Endothelial cell of umbilical vein (primary cell): ENCODE data around the gene UCKL1. TPM values are rescaled to one million over a fixed set of nuclear protein-coding genes. Genes with fewer than 3 reads are reported as not detected.

ENCODE experiments used
- BruUV-seq: library from RNA; stranded (reverse); fragments of 400-500 nt; replicated peaks from 2 replicates; lab custom pipeline; 2021; lab: Mats Ljungman, UMichigan
- CTCF ChIA-PET: fragments of 300-600, 350-600 bp; sonication (Branson Sonifier 250); formaldehyde crosslinking; loops from one replicate; lab custom pipeline; 2021; ENCODE audit warnings: antibody characterized with exemption, inconsistent platforms; lab: Charles Lee
- POLR2A ChIA-PET: fragments of 300-600, 350-600 bp; sonication (Branson Sonifier 250); formaldehyde crosslinking; loops from one replicate; lab custom pipeline; 2021; ENCODE audit warnings: antibody characterized with exemption, inconsistent platforms; lab: Charles Lee
- DNase-seq: peaks from one replicate; pipeline ENCODE4 v3.0.0-alpha.2; 2011; ENCODE audit warnings: low read depth, low spot score
- FAIRE-seq: peaks from 2 replicates; lab custom pipeline; 2011; peaks lifted over from hg19 to GRCh38; lab: Jason Lieb, UNC
- H2AFZ ChIP-seq: 2 replicates; pipeline ENCODE4 v1.6.0; 2012; ENCODE audit warnings: low read depth, low read length, control low read depth, inconsistent platforms
- H3K27ac ChIP-seq: 2 replicates; pipeline ENCODE4 v1.5.1; 2011; ENCODE audit warnings: low read depth, mild to moderate bottlenecking, control low read depth, low read length, moderate library complexity; ENCODE audit not compliant: insufficient read depth
- H3K27me3 ChIP-seq, 2 experiments: 2 replicates each; pipeline versions ENCODE4 v1.6.0 to v1.6.1; 2011; ENCODE audit warnings: low read length in 2 of 2, mixed read lengths in 1 of 2; ENCODE audit not compliant: control insufficient read depth in 2 of 2, insufficient read depth in 2 of 2
- H3K36me3 ChIP-seq, 2 experiments: 2 replicates in 1 of 2; 3 replicates in 1 of 2; pipeline ENCODE4 v1.5.1; 2011; ENCODE audit warnings: low read length in 2 of 2, mild to moderate bottlenecking in 1 of 2, moderate library complexity in 1 of 2; ENCODE audit not compliant: control insufficient read depth in 2 of 2, insufficient read depth in 2 of 2; ENCODE audit errors: extremely low read depth in 1 of 2
- H3K4me1 ChIP-seq: 3 replicates; pipeline ENCODE4 v1.5.1; 2011; ENCODE audit warnings: mild to moderate bottlenecking, low read length; ENCODE audit not compliant: control insufficient read depth, insufficient read depth; ENCODE audit errors: extremely low read depth
- H3K4me2 ChIP-seq: 2 replicates; pipeline ENCODE4 v1.6.1; 2011; ENCODE audit warnings: low read length, control low read depth, mixed read lengths; ENCODE audit not compliant: insufficient read depth
- H3K4me3 ChIP-seq, 3 experiments: fragments of 200-600 bp in 1 of 3; sonication (generic), shearing (Covaris generic) in 1 of 3; replicated peaks in 1 of 3; 2 replicates each; pipeline ENCODE4 v1.5.1; 2011 to 2016; ENCODE audit warnings: control low read depth in 3 of 3, low read length in 3 of 3, mild to moderate bottlenecking in 2 of 3, inconsistent platforms in 1 of 3, low read depth in 1 of 3, moderate library complexity in 1 of 3; ENCODE audit not compliant: insufficient read depth in 1 of 3
- H3K79me2 ChIP-seq: 2 replicates; pipeline ENCODE4 v1.6.0; 2012; ENCODE audit warnings: low read length, inconsistent platforms; ENCODE audit not compliant: control insufficient read depth, insufficient read depth
- H3K9ac ChIP-seq: replicated peaks from 2 replicates; pipeline ENCODE3; 2011; ENCODE audit warnings: low read length, control low read depth; ENCODE audit not compliant: insufficient read depth; ENCODE audit errors: extremely low read depth
- H3K9me1 ChIP-seq: replicated peaks from 3 replicates; pipeline ENCODE4 v1.6.0; 2011; ENCODE audit warnings: mild to moderate bottlenecking, low read length; ENCODE audit not compliant: control insufficient read depth, insufficient read depth; ENCODE audit errors: extremely low read depth
- H3K9me3 ChIP-seq: replicated peaks from 2 replicates; pipeline ENCODE4 v1.5.1; 2012; ENCODE audit warnings: low read length, inconsistent platforms; ENCODE audit not compliant: control insufficient read depth, insufficient read depth
- H4K20me1 ChIP-seq: replicated peaks from 2 replicates; pipeline ENCODE3; 2011; ENCODE audit warnings: mild to moderate bottlenecking, low read length; ENCODE audit not compliant: control insufficient read depth, insufficient read depth; ENCODE audit errors: extremely low read depth
- CTCF ChIP-seq, 2 donors: IDR thresholded peaks; 1 replicate in 1 of 2; 2 replicates in 1 of 2; pipeline ENCODE4 v1.5.1; 2011; ENCODE audit warnings: low read length in 2 of 2, mild to moderate bottlenecking in 2 of 2, moderate library complexity in 2 of 2, control low read depth in 1 of 2, inconsistent platforms in 1 of 2, low read depth in 1 of 2; ENCODE audit not compliant: insufficient read depth in 1 of 2; ENCODE audit errors: extremely low read depth in 1 of 2
- EZH2 ChIP-seq: IDR thresholded peaks from 2 replicates; pipeline ENCODE4 v1.6.1; 2012; ENCODE audit warnings: borderline replicate concordance, low read depth, mild to moderate bottlenecking, moderate library complexity, low read length, inconsistent platforms; ENCODE audit not compliant: severe bottlenecking
- FOS ChIP-seq: IDR thresholded peaks from 2 replicates; pipeline ENCODE4 v1.6.1; 2011; ENCODE audit warnings: mild to moderate bottlenecking, low read length, moderate library complexity, borderline replicate concordance; ENCODE audit not compliant: insufficient read depth
- JUN ChIP-seq: IDR thresholded peaks from 2 replicates; pipeline ENCODE4 v1.6.1; 2011; ENCODE audit warnings: borderline replicate concordance, low read depth; ENCODE audit not compliant: insufficient read length, insufficient read depth
- MAX ChIP-seq: IDR thresholded peaks from 2 replicates; pipeline ENCODE4 v1.6.1; 2011; ENCODE audit not compliant: insufficient read depth, insufficient read length
- MYC ChIP-seq: IDR thresholded peaks from one replicate; pipeline ENCODE4 v1.6.1; 2011; ENCODE audit warnings: mild to moderate bottlenecking, low read depth, low read length
- POLR2A ChIP-seq: IDR thresholded peaks from 2 replicates; pipeline ENCODE4 v1.6.1; 2012; ENCODE audit warnings: low read depth, mild to moderate bottlenecking, control low read depth, low read length
- POLR2AphosphoS5 ChIP-seq: IDR thresholded peaks from 2 replicates; pipeline ENCODE4 v1.6.1; 2012; ENCODE audit warnings: low read depth, mild to moderate bottlenecking, control low read depth, low read length, moderate library complexity; ENCODE audit not compliant: insufficient read depth
- dilution Hi-C: fragments of 300-500 bp; cut with MboI; formaldehyde crosslinking; loops from one replicate; pipeline ENCODE4 v1.15.0; 2019; ENCODE audit warnings: low sequenced_read_pairs; ENCODE audit not compliant: extremely low pct_ligation_motif_present
- intact Hi-C: fragments of 100-400 bp; cut with micrococcal nuclease; formaldehyde crosslinking; loops from one replicate; pipeline ENCODE4 v1.10.0; 2022
- polyA plus RNA-seq, 4 experiments: library from polyadenylated mRNA; depleted of rRNA in 3 of 4; stranded (reverse) in 3 of 4; unstranded in 1 of 4; fragments of >200 nt; gene quantifications; 2 replicates each; pipeline versions ENCODE4 v1.2.1 to v1.2.3, GENCODE V29; 2011 to 2012; ENCODE audit warnings: missing spikeins in 1 of 4
- total RNA-seq: library from RNA; stranded (reverse); gene quantifications from 2 replicates; pipeline ENCODE4 v1.2.3, GENCODE V29; 2021

UCKL1 gene
- total and polyA plus RNA-seq, 2 donors (not counting 3 experiments of a cell fraction or from before 2014, with no cell fraction given): 51.1 to 78.8 TPM

- intact Hi-C loops: no loop called here
- Histone ChIP-seq H3K27ac (no peak overlapping the region), H3K4me1 (peaks cover 19% of the 10 kb centered on the region), H2AFZ (no peak overlapping the region), H3K4me2 (no peak overlapping the region), H3K4me3 (no peak overlapping the region), H3K9ac (no peak overlapping the region), H3K36me3 (peaks cover 0 to 4% of the 10 kb centered on the region in 2 experiments), H3K27me3 (no peaks in the 10 kb centered on the region), H3K79me2 (peaks cover 67% of the 10 kb centered on the region), H4K20me1 (no peaks in the 10 kb centered on the region), H3K9me1 (no peaks in the 10 kb centered on the region), H3K9me3 (no peaks in the 10 kb centered on the region)
- DNase-seq (no peak), FAIRE-seq (no peak)
- ChIA-PET POLR2A (no interaction called here), CTCF (no interaction called here)
- BruUV-seq: no TSS peak
- dilution Hi-C loops: no loop called here
- TF ChIP-seq JUN (no peak), MAX (no peak), CTCF (IDR thresholded peaks at IDR 0.05; ENCODE audit: extremely low read depth in 1 of 2, insufficient read depth in 1 of 2, low read depth in 1 of 2, low read length in 2 of 2) (no peak), POLR2A (no peak), FOS (no peak), POLR2AphosphoS5 (no peak), MYC (no peak), EZH2 (no peak)
Measured at GRCh38 chr20:63952210-63952535, 4.0 kb downstream of the UCKL1 start.
